Mammary epithelial cell (primary cell): ENCODE measurements around the gene CMKLR1.

Source experiments
- EZH2 ChIP-seq: IDR thresholded peaks from 2 replicates; pipeline ENCODE4 v1.6.1; 2012; ENCODE audit warnings: low read length, inconsistent platforms, borderline replicate concordance
- TF ChIP-seq, protein P1 (sequence below), 2 donors: IDR thresholded peaks in 1 of 2; conservative IDR thresholded peaks in 1 of 2; 2 replicates each; pipeline ENCODE4 v1.5.1; 2011 to 2012; ENCODE audit warnings: inconsistent platforms in 2 of 2, low read length in 2 of 2, mild to moderate bottlenecking in 2 of 2, control low read depth in 1 of 2, low read depth in 1 of 2; ENCODE audit not compliant: insufficient read depth in 1 of 2; ENCODE audit errors: extremely low read depth in 1 of 2

DNA sequence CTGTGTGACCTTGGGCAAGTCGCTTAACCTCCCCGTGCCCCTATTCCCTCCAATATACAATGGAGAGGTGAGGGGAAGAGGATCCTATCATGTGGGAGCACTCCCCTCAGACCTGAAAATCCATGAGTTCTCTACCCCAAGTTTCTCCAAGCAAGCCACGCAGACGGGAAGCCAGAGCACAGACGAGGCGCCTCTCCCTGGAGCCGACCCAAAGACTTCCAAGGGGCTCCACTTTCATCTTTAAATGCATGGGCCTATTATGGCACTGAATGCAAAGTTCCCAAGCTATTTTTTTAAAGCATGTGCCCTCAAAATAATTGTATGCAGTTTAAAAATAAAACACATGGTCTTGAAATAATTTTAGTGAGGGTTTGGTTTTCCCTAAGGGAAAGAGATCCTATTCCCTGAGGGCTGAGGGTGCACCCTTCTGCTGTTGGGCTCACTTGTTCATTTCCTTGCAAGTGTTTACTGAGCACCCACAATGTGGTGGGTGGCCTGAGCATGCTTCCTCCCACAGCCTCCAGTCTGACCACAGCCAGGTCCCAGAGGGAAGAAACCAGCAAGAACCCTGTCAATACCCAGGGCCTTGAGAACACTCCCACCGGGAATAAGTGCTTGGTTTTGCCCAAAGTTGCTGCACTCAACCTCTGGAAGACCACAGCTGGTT is 14.6 kb downstream of the CMKLR1 start:
- TF ChIP-seq, protein P1, sequence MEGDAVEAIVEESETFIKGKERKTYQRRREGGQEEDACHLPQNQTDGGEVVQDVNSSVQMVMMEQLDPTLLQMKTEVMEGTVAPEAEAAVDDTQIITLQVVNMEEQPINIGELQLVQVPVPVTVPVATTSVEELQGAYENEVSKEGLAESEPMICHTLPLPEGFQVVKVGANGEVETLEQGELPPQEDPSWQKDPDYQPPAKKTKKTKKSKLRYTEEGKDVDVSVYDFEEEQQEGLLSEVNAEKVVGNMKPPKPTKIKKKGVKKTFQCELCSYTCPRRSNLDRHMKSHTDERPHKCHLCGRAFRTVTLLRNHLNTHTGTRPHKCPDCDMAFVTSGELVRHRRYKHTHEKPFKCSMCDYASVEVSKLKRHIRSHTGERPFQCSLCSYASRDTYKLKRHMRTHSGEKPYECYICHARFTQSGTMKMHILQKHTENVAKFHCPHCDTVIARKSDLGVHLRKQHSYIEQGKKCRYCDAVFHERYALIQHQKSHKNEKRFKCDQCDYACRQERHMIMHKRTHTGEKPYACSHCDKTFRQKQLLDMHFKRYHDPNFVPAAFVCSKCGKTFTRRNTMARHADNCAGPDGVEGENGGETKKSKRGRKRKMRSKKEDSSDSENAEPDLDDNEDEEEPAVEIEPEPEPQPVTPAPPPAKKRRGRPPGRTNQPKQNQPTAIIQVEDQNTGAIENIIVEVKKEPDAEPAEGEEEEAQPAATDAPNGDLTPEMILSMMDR (conservative IDR thresholded peaks at IDR 0.05 in 1 of 2, IDR thresholded peaks at IDR 0.05 in 1 of 2; ENCODE audit: extremely low read depth in 1 of 2, insufficient read depth in 1 of 2, low read depth in 1 of 2, low read length in 2 of 2) = no peak
- no peak for TF ChIP-seq EZH2
